ENCODE data around the gene KIF2C. TPM values are rescaled to one million over a fixed set of nuclear protein-coding genes. Genes with fewer than 3 reads are reported as not detected.

Gene KIF2C
- total RNA-seq, 2 donors from 2014 or later, result 42.0 to 72.7 TPM

DNA sequence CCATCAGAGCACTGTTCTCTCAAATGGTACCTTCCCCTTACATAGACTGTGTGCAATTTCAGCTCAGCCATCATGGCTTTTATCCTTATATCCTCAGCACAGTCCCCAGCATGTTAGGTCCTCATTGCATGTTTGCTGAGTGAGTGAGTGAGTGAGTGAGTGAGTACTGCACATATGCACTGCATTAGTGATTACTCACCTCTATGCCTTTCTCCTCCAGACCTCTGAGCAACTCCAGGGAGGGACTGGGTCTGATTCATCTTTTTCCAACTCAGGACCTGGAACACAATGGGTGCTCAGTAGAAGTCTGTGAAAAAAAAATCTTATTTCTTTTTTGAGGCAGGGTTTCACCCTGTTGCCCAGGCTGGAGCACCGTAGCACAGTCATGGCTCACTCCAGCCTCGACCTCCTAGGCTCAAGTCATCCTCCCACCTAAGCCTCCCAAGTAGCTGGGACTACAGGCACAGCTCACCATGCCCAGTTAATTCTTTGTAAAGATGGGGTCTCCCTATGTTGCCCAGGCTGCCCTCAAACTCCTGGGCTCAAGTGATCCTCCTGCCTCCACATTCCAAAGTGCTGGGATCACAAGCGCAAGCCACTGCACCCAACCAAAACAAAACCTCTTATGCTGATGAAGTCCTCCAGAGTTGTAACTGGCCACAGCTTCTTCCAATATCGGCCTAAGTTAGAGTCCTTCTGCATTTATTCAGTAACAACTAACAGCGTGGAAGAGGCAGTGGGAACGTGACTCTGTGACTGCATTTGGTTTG lies 32.3 kb upstream of the KIF2C start:
- Mint-ChIP-seq H3K9me3 (peaks cover 14% of the 10 kb centered on the region), H3K4me1 (no peaks in the 10 kb centered on the region)

GRCh38 chr1:44707959-44708831 lies 31.4 kb upstream of the KIF2C start:
- DNase-seq, result peak; percentile 70
- H3K9ac ChIP-seq (ENCODE audit: extremely low read depth, low read length, poor library complexity, severe bottlenecking), result no peak overlapping the region
- H3K27ac ChIP-seq (ENCODE audit: low read depth, low read length), result no peak overlapping the region
- H3K36me3 ChIP-seq (ENCODE audit: control insufficient read depth, insufficient read depth, low read length), result no peaks in the 10 kb centered on the region
- Mint-ChIP-seq H3K4me1 (no peaks in the 10 kb centered on the region), H3K9me3 (peaks cover 14% of the 10 kb centered on the region), H3K36me3 (ENCODE audit: low read depth) (peaks cover 5% of the 10 kb centered on the region), H3K27ac (no peak overlapping the region), H3K4me3 (no peak overlapping the region), H3K27me3 (ENCODE audit: insufficient read depth) (peaks cover 18% of the 10 kb centered on the region)
- TF ChIP-seq, protein P1, sequence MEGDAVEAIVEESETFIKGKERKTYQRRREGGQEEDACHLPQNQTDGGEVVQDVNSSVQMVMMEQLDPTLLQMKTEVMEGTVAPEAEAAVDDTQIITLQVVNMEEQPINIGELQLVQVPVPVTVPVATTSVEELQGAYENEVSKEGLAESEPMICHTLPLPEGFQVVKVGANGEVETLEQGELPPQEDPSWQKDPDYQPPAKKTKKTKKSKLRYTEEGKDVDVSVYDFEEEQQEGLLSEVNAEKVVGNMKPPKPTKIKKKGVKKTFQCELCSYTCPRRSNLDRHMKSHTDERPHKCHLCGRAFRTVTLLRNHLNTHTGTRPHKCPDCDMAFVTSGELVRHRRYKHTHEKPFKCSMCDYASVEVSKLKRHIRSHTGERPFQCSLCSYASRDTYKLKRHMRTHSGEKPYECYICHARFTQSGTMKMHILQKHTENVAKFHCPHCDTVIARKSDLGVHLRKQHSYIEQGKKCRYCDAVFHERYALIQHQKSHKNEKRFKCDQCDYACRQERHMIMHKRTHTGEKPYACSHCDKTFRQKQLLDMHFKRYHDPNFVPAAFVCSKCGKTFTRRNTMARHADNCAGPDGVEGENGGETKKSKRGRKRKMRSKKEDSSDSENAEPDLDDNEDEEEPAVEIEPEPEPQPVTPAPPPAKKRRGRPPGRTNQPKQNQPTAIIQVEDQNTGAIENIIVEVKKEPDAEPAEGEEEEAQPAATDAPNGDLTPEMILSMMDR (conservative IDR thresholded peaks at IDR 0.05), result peak; percentile 78
- H3K9me3 ChIP-seq (ENCODE audit: control insufficient read depth, low read length), result no peaks in the 10 kb centered on the region
- H3K4me3 ChIP-seq (ENCODE audit: low read length), result no peak overlapping the region
- whole genome bisulfite sequencing, 2 experiments (ENCODE audit: insufficient coverage in 1 of 2, insufficient read length in 1 of 2), result 67 to 77% methylated on average over 12 to 15 of the region's 15 CpGs
- no peaks in the 10 kb centered on the region for H3K27me3 ChIP-seq (ENCODE audit: control insufficient read depth, insufficient read depth, low read length, poor library complexity, severe bottlenecking)
- no peaks in the 10 kb centered on the region for H3K4me1 ChIP-seq (ENCODE audit: control insufficient read depth, insufficient read depth, low read length)

More for the DNA sequence above, 32.3 kb upstream of the KIF2C start:
- H3K4me1 ChIP-seq (ENCODE audit: control insufficient read depth, insufficient read depth, low read length), result no peaks in the 10 kb centered on the region
- TF ChIP-seq, protein P1 (conservative IDR thresholded peaks at IDR 0.05), result no peak
- no peaks in the 10 kb centered on the region for H3K27me3 ChIP-seq (ENCODE audit: control insufficient read depth, insufficient read depth, low read length, poor library complexity, severe bottlenecking)
- whole genome bisulfite sequencing, 2 experiments (ENCODE audit: insufficient coverage in 1 of 2, insufficient read length in 1 of 2), result 91 to 92% methylated on average over 6 of the region's 6 CpGs
- H3K4me3 ChIP-seq (ENCODE audit: low read length), result no peak overlapping the region
- Mint-ChIP-seq H3K36me3 (ENCODE audit: low read depth) (peaks cover 5% of the 10 kb centered on the region), H3K27ac (no peak overlapping the region), H3K4me3 (no peak overlapping the region), H3K27me3 (ENCODE audit: insufficient read depth) (peaks cover 18% of the 10 kb centered on the region)
- no peak overlapping the region for H3K27ac ChIP-seq (ENCODE audit: low read depth, low read length)
- H3K9ac ChIP-seq (ENCODE audit: extremely low read depth, low read length, poor library complexity, severe bottlenecking), result no peak overlapping the region
- no peak for DNase-seq
- no peaks in the 10 kb centered on the region for H3K9me3 ChIP-seq (ENCODE audit: control insufficient read depth, low read length)
- H3K36me3 ChIP-seq (ENCODE audit: control insufficient read depth, insufficient read depth, low read length), result no peaks in the 10 kb centered on the region

GRCh38 chr1:44713321-44713781 lies 26.3 kb upstream of the KIF2C start:
- TF ChIP-seq, protein P1 (conservative IDR thresholded peaks at IDR 0.05), result no peak
- Histone ChIP-seq H3K27me3 (ENCODE audit: control insufficient read depth, insufficient read depth, low read length, poor library complexity, severe bottlenecking) (no peaks in the 10 kb centered on the region), H3K4me1 (ENCODE audit: control insufficient read depth, insufficient read depth, low read length) (peaks cover 7% of the 10 kb centered on the region), H3K9me3 (ENCODE audit: control insufficient read depth, low read length) (no peaks in the 10 kb centered on the region), H3K4me3 (ENCODE audit: low read length) (no peak overlapping the region), H3K27ac (ENCODE audit: low read depth, low read length) (no peak overlapping the region), H3K36me3 (ENCODE audit: control insufficient read depth, insufficient read depth, low read length) (no peaks in the 10 kb centered on the region), H3K9ac (ENCODE audit: extremely low read depth, low read length, poor library complexity, severe bottlenecking) (no peak overlapping the region)
- H3K27ac Mint-ChIP-seq, result no peak overlapping the region
- no peak overlapping the region for H3K4me3 Mint-ChIP-seq
- H3K36me3 Mint-ChIP-seq (ENCODE audit: low read depth), result peaks cover 5% of the 10 kb centered on the region
- peaks cover 22% of the 10 kb centered on the region for H3K27me3 Mint-ChIP-seq (ENCODE audit: insufficient read depth)
- H3K9me3 Mint-ChIP-seq, result peaks cover 10% of the 10 kb centered on the region
- peaks cover 5% of the 10 kb centered on the region for H3K4me1 Mint-ChIP-seq
- no peak for DNase-seq
- 85 to 90% methylated on average over 5 to 6 of the region's 6 CpGs for WGBS, 2 experiments (ENCODE audit: insufficient coverage in 1 of 2, insufficient read length in 1 of 2)

Data from endodermal cell (in vitro differentiated cells).